H9 (cell line): Measurements from ENCODE around the gene DPF3. TPM values are rescaled to one million over a fixed set of nuclear protein-coding genes. Genes with fewer than 3 reads are reported as not detected.

Source experiments
- DNase-seq: peaks from one replicate; pipeline ENCODE4 v3.0.0-alpha.2; 2017
- H2AFZ ChIP-seq: one replicate; pipeline ENCODE4 v1.6.1; 2013; ENCODE audit warnings: mild to moderate bottlenecking, low read length, control low read depth, moderate library complexity
- H2AK5ac ChIP-seq: 2 replicates; pipeline ENCODE4 v1.6.1; 2013; ENCODE audit warnings: low read length, control low read depth, mixed read lengths; ENCODE audit not compliant: insufficient read length
- H2BK120ac ChIP-seq: one replicate; pipeline ENCODE4 v1.6.1; 2013; ENCODE audit warnings: low read depth, mild to moderate bottlenecking, low read length, control low read depth, inconsistent platforms; ENCODE audit not compliant: poor library complexity, severe bottlenecking
- H2BK12ac ChIP-seq: 2 replicates; pipeline ENCODE4 v1.6.1; 2013; ENCODE audit warnings: low read length, control low read depth, mixed read lengths, low read depth; ENCODE audit not compliant: insufficient read length
- H2BK15ac ChIP-seq: 2 replicates; pipeline ENCODE4 v1.6.1; 2013; ENCODE audit warnings: low read depth, low read length, control low read depth
- H2BK20ac ChIP-seq: one replicate; pipeline ENCODE4 v1.6.1; 2013; ENCODE audit warnings: low read depth, mild to moderate bottlenecking, low read length, control low read depth, inconsistent platforms; ENCODE audit not compliant: poor library complexity, severe bottlenecking
- H2BK5ac ChIP-seq: 2 replicates; pipeline ENCODE4 v1.6.1; 2013; ENCODE audit warnings: low read length, control low read depth, mixed read lengths; ENCODE audit not compliant: insufficient read length
- H3K14ac ChIP-seq: 2 replicates; pipeline ENCODE4 v1.6.1; 2013; ENCODE audit warnings: low read length, control low read depth; ENCODE audit not compliant: insufficient read depth
- H3K18ac ChIP-seq: 2 replicates; pipeline ENCODE4 v1.6.1; 2013; ENCODE audit warnings: low read depth, mild to moderate bottlenecking, mixed read lengths, low read length, control low read depth; ENCODE audit not compliant: insufficient read length
- H3K23ac ChIP-seq: 2 replicates; pipeline ENCODE4 v1.6.1; 2013; ENCODE audit warnings: low read length, control low read depth, mixed read lengths, low read depth; ENCODE audit not compliant: insufficient read length
- H3K23me2 ChIP-seq: 2 replicates; pipeline ENCODE4 v1.6.1; 2013; ENCODE audit warnings: low read depth, mild to moderate bottlenecking, mixed read lengths, low read length, control low read depth; ENCODE audit not compliant: insufficient read length, poor library complexity, severe bottlenecking
- H3K27ac ChIP-seq: 2 replicates; pipeline ENCODE4 v1.5.1; 2013; ENCODE audit warnings: low read length, control low read depth, mixed read lengths, low read depth; ENCODE audit not compliant: insufficient read length
- H3K27me3 ChIP-seq: 2 replicates; pipeline ENCODE4 v1.6.1; 2013; ENCODE audit warnings: low read length, control low read depth, inconsistent platforms; ENCODE audit not compliant: insufficient read depth
- H3K4ac ChIP-seq: 2 replicates; pipeline ENCODE4 v1.6.1; 2013; ENCODE audit warnings: low read depth, mild to moderate bottlenecking, control low read depth, inconsistent platforms, low read length, moderate library complexity
- H3K4me1 ChIP-seq: 2 replicates; pipeline ENCODE4 v1.6.1; 2013; ENCODE audit warnings: low read length, control low read depth, inconsistent platforms; ENCODE audit not compliant: insufficient read depth
- H3K4me2 ChIP-seq: 2 replicates; pipeline ENCODE4 v1.6.1; 2013; ENCODE audit warnings: low read length, control low read depth, mixed read lengths; ENCODE audit not compliant: insufficient read length, insufficient read depth
- H3K56ac ChIP-seq: 2 replicates; pipeline ENCODE4 v1.6.1; 2013; ENCODE audit warnings: low read depth, mild to moderate bottlenecking, mixed read lengths, low read length, control low read depth; ENCODE audit not compliant: insufficient read length
- H3K79me1 ChIP-seq: 2 replicates; pipeline ENCODE4 v1.6.1; 2013; ENCODE audit warnings: low read depth, mild to moderate bottlenecking, moderate library complexity, low read length, control low read depth, inconsistent platforms; ENCODE audit not compliant: insufficient read depth, poor library complexity, severe bottlenecking
- H3K79me2 ChIP-seq: 2 replicates; pipeline ENCODE4 v1.6.1; 2013; ENCODE audit warnings: low read length, control low read depth, inconsistent platforms; ENCODE audit not compliant: insufficient read depth
- H3K9ac ChIP-seq: 2 replicates; pipeline ENCODE4 v1.6.1; 2013; ENCODE audit warnings: low read length, control low read depth, mixed read lengths; ENCODE audit not compliant: insufficient read length; ENCODE audit errors: extremely low read depth
- H3K9me3 ChIP-seq: one replicate; pipeline ENCODE4 v1.6.1; 2013; ENCODE audit warnings: low read depth, low read length, inconsistent platforms; ENCODE audit not compliant: control insufficient read depth
- H3T11ph ChIP-seq: one replicate; pipeline ENCODE4 v1.6.1; 2013; ENCODE audit warnings: mild to moderate bottlenecking, low read length, control low read depth, inconsistent platforms
- H4K20me1 ChIP-seq: one replicate; pipeline ENCODE4 v1.6.1; 2013; ENCODE audit not compliant: control insufficient read depth, insufficient read length, insufficient read depth
- H4K5ac ChIP-seq: 2 replicates; pipeline ENCODE4 v1.6.1; 2013; ENCODE audit warnings: low read depth, mild to moderate bottlenecking, mixed read lengths, low read length, control low read depth; ENCODE audit not compliant: insufficient read length
- H4K8ac ChIP-seq: replicated peaks from 2 replicates; pipeline ENCODE4 v1.6.1; 2013; ENCODE audit warnings: low read length, control low read depth, mixed read lengths, low read depth; ENCODE audit not compliant: insufficient read length
- H4K91ac ChIP-seq: 2 replicates; pipeline ENCODE4 v1.6.1; 2013; ENCODE audit warnings: low read depth, mild to moderate bottlenecking, moderate library complexity, mixed read lengths, low read length, control low read depth; ENCODE audit not compliant: insufficient read length
- H3K27ac Mint-ChIP-seq, 3 experiments: 2 replicates in 2 of 3; 3 replicates in 1 of 3; pipeline ENCODE4 v1.8.0; 2020 to 2021; ENCODE audit warnings: mixed read lengths in 3 of 3, mild to moderate bottlenecking in 1 of 3, moderate library complexity in 1 of 3
- H3K27me3 Mint-ChIP-seq: 2 replicates; pipeline ENCODE4 v1.8.0; 2021; ENCODE audit warnings: low read depth, mild to moderate bottlenecking, moderate library complexity, mixed read lengths
- H3K36me3 Mint-ChIP-seq, 3 experiments: 2 replicates in 2 of 3; 3 replicates in 1 of 3; pipeline ENCODE4 v1.8.0; 2020 to 2021; ENCODE audit warnings: low read depth in 3 of 3, mixed read lengths in 3 of 3; ENCODE audit not compliant: insufficient read depth in 1 of 3
- H3K4me1 Mint-ChIP-seq, 2 experiments: 2 replicates each; pipeline ENCODE4 v1.8.0; 2020; ENCODE audit warnings: mixed read lengths in 2 of 2
- H3K4me3 Mint-ChIP-seq, 2 experiments: 2 replicates in 1 of 2; 3 replicates in 1 of 2; pipeline ENCODE4 v1.8.0; 2020 to 2021; ENCODE audit warnings: mild to moderate bottlenecking in 2 of 2, mixed read lengths in 2 of 2, moderate library complexity in 1 of 2
- H3K9me3 Mint-ChIP-seq, 2 experiments: 2 replicates in 1 of 2; 3 replicates in 1 of 2; pipeline ENCODE4 v1.8.0; 2020; ENCODE audit warnings: mild to moderate bottlenecking in 2 of 2, mixed read lengths in 2 of 2, moderate library complexity in 1 of 2
- WGBS: extraction: QIAGEN DNeasy Blood & Tissue Kit; methylation state at CpG from one replicate; pipeline ENCODE4 v1.1.7; 2013; ENCODE audit warnings: missing lambda C conversion rate, low lambda C conversion rate, mixed read lengths; ENCODE audit not compliant: insufficient read length; ENCODE audit errors: extremely low coverage; 5-methylcytosine and 5-hydroxymethylcytosine counted together
- total RNA-seq: library from RNA; stranded (reverse); gene quantifications from 2 replicates; pipeline ENCODE4 v1.2.1, GENCODE V29; 2021
- TF ChIP-seq, protein P1 (sequence below): fragments of 200-600 bp; sonication (generic); conservative IDR thresholded peaks from 3 replicates; pipeline ENCODE4 v1.8.0; 2021; ENCODE audit warnings: antibody characterized with exemption, mild to moderate bottlenecking

The DPF3 gene
- total RNA-seq, 1 experiment from 2014 or later = not detected

DNA sequence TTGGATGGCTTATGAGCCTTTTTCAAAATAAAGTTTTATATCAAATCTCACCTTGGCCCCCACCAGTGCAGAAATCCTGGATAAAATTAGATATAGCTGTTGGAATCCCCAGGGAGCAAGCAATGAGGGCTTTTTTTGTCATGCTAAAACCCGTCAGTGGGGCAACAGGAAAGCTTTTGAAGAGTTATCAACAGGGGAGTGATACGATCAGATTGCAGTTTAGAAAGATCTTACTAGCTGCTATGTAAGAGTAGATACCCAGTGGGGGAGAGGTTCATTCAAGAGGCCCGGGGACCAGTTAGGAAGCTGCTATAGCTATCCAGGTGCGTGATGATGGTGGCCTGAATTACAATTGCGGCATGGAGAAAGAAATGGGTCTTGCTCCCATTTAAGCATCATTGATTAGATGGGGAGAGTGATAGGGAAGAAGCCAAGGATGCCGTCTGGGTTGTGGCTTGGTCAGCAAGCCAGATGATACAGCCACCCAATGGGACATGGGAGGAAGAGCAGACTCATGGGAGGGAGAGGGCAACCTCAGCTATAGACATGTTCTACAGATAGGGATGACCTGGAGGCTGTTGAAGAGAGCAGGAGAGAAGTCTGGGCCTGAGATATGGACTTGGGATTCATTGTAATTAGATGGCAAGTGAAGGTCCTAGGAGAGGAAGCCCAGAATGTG lies 272.4 kb downstream of the DPF3 start:
- no peak for DNase-seq
- peak overlapping the region in 2 of 3 experiments; percentile 24 to 38; a peak in 4 of 7 replicates for H3K27ac Mint-ChIP-seq
- H4K5ac ChIP-seq = no peak overlapping the region
- H3K23me2 ChIP-seq = no peaks in the 10 kb centered on the region
- no peaks in the 10 kb centered on the region for H3K79me2 ChIP-seq
- no CpG with 5 or more reads among the region's 6 CpGs for WGBS
- no peaks in the 10 kb centered on the region for H3K27me3 ChIP-seq
- H3K9ac ChIP-seq = no peak overlapping the region
- no peaks in the 10 kb centered on the region for H4K20me1 ChIP-seq
- H3K4me1 ChIP-seq = peaks cover 12% of the 10 kb centered on the region; the same call in 1 of the 2 replicates
- no peak overlapping the region for H4K91ac ChIP-seq
- H3K4me2 ChIP-seq = no peak overlapping the region
- H3T11ph ChIP-seq = no peak overlapping the region
- no peak overlapping the region for H3K27ac ChIP-seq
- peaks cover 0 to 20% (median 17%) of the 10 kb centered on the region in 3 experiments; a peak in 6 of 7 replicates for H3K36me3 Mint-ChIP-seq
- TF ChIP-seq, protein P1, sequence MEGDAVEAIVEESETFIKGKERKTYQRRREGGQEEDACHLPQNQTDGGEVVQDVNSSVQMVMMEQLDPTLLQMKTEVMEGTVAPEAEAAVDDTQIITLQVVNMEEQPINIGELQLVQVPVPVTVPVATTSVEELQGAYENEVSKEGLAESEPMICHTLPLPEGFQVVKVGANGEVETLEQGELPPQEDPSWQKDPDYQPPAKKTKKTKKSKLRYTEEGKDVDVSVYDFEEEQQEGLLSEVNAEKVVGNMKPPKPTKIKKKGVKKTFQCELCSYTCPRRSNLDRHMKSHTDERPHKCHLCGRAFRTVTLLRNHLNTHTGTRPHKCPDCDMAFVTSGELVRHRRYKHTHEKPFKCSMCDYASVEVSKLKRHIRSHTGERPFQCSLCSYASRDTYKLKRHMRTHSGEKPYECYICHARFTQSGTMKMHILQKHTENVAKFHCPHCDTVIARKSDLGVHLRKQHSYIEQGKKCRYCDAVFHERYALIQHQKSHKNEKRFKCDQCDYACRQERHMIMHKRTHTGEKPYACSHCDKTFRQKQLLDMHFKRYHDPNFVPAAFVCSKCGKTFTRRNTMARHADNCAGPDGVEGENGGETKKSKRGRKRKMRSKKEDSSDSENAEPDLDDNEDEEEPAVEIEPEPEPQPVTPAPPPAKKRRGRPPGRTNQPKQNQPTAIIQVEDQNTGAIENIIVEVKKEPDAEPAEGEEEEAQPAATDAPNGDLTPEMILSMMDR = no peak
- no peak overlapping the region for H2BK5ac ChIP-seq
- H3K9me3 Mint-ChIP-seq = peaks cover 25 to 29% of the 10 kb centered on the region in 2 experiments
- peaks cover 17 to 31% of the 10 kb centered on the region in 2 experiments for H3K4me1 Mint-ChIP-seq
- H3K14ac ChIP-seq = no peak overlapping the region
- H3K56ac ChIP-seq = no peak overlapping the region
- no peak overlapping the region for H3K18ac ChIP-seq
- H2AK5ac ChIP-seq = no peak overlapping the region
- H2AFZ ChIP-seq = no peak overlapping the region
- no peak overlapping the region for H3K4ac ChIP-seq
- H4K8ac ChIP-seq = no peak overlapping the region
- H3K79me1 ChIP-seq = no peaks in the 10 kb centered on the region
- H3K27me3 Mint-ChIP-seq = peaks cover 24% of the 10 kb centered on the region
- H2BK15ac ChIP-seq = no peak overlapping the region
- no peaks in the 10 kb centered on the region for H3K9me3 ChIP-seq
- H3K4me3 Mint-ChIP-seq = peak overlapping the region in 1 of 2 experiments; percentile 52; a peak in 2 of 5 replicates
- H3K23ac ChIP-seq = no peak overlapping the region
- H2BK12ac ChIP-seq = no peak overlapping the region
- H2BK120ac ChIP-seq = no peak overlapping the region
- no peak overlapping the region for H2BK20ac ChIP-seq
